GM19239 (cell line): ENCODE results near the gene RPS3.

Experiments
- DNase-seq: peaks from one replicate; pipeline ENCODE4 v3.0.0; 2011; ENCODE audit warnings: low spot score; ENCODE audit not compliant: insufficient read length
- FAIRE-seq: peaks from 2 replicates; lab custom pipeline; 2011; peaks lifted over from hg19 to GRCh38; lab: Jason Lieb, UNC

The RPS3 gene

GRCh38 chr11:75432911-75433321, 33.6 kb downstream of the RPS3 start, which contains the start of gene KLHL35:
Gene KLHL35, minus strand, starts transcription at chr11:75433203. Its CDS starts 2,574 bp downstream, at chr11:75430629.
- FAIRE-seq (no peak), DNase-seq (no peak)

- FAIRE-seq, result no peak
- DNase-seq, result no peak
Observed at GRCh38 chr11:75433443-75433842, 34.1 kb downstream of the RPS3 start.

GRCh38 chr11:75434051-75434450, 34.7 kb downstream of the RPS3 start:
- FAIRE-seq (no peak), DNase-seq (no peak)

GRCh38 chr11:75434886-75435570, 35.7 kb downstream of the RPS3 start:
- DNase-seq, result no peak
- no peak for FAIRE-seq

GRCh38 chr11:75435571-75435925, 36.2 kb downstream of the RPS3 start:
- no peak for FAIRE-seq
- DNase-seq, result no peak

- DNase-seq (no peak), FAIRE-seq (no peak)
Observed at GRCh38 chr11:75436806-75437205, 37.5 kb downstream of the RPS3 start.

- DNase-seq (no peak), FAIRE-seq (no peak)
Observed at GRCh38 chr11:75437966-75438659, 38.8 kb downstream of the RPS3 start.

GRCh38 chr11:75439026-75439425, 39.7 kb downstream of the RPS3 start:
- no peak for DNase-seq
- FAIRE-seq, result no peak

- no peak for FAIRE-seq
- no peak for DNase-seq
Observed at GRCh38 chr11:75439495-75440120, 40.3 kb downstream of the RPS3 start.

GRCh38 chr11:75440960-75441803, 41.9 kb downstream of the RPS3 start:
- FAIRE-seq (no peak), DNase-seq (no peak)

GRCh38 chr11:75441804-75442132, 42.5 kb downstream of the RPS3 start:
- DNase-seq, result no peak
- FAIRE-seq, result no peak

GRCh38 chr11:75442161-75442885, 43.0 kb downstream of the RPS3 start:
- no peak for FAIRE-seq

GRCh38 chr11:75443043-75443442, 43.7 kb downstream of the RPS3 start:
- DNase-seq, result no peak
- no peak for FAIRE-seq

More at GRCh38 chr11:75442161-75442885, 43.0 kb downstream of the RPS3 start:
- DNase-seq, result no peak

- FAIRE-seq (peak; percentile 97), DNase-seq (peak; percentile 87)
Observed at GRCh38 chr11:75445315-75445953, 46.1 kb downstream of the RPS3 start.

GRCh38 chr11:75447415-75447814, 48.1 kb downstream of the RPS3 start:
- FAIRE-seq (no peak), DNase-seq (no peak)

- no peak for DNase-seq
- FAIRE-seq, result no peak
Observed at GRCh38 chr11:75449271-75449670, 50.0 kb downstream of the RPS3 start.

GRCh38 chr11:75449776-75450175, 50.5 kb downstream of the RPS3 start:
- FAIRE-seq, result no peak
- no peak for DNase-seq

- no peak for FAIRE-seq
Observed at GRCh38 chr11:75450236-75450635, 50.9 kb downstream of the RPS3 start.

More at GRCh38 chr11:75450236-75450635, 50.9 kb downstream of the RPS3 start:
- DNase-seq, result no peak
